H54 (cell line): Measurements from ENCODE around the gene TPI1.
"Not testable (repeated sequence)": the region's sequence is repeated elsewhere in the genome, so short reads cannot be mapped to it uniquely, and the experiment has no call there.

Experiments
- DNase-seq: peaks from one replicate; pipeline ENCODE4 v3.0.0; 2011; ENCODE audit warnings: low spot score, mixed read lengths; ENCODE audit not compliant: insufficient read length
- FAIRE-seq: peaks from 3 replicates; lab custom pipeline; 2011; peaks lifted over from hg19 to GRCh38; lab: Jason Lieb, UNC
- POLR2A ChIP-seq: IDR thresholded peaks from 2 replicates; pipeline ENCODE4 v1.6.1; 2011; ENCODE audit warnings: low read depth, mild to moderate bottlenecking, low read length

TPI1 gene

DNA sequence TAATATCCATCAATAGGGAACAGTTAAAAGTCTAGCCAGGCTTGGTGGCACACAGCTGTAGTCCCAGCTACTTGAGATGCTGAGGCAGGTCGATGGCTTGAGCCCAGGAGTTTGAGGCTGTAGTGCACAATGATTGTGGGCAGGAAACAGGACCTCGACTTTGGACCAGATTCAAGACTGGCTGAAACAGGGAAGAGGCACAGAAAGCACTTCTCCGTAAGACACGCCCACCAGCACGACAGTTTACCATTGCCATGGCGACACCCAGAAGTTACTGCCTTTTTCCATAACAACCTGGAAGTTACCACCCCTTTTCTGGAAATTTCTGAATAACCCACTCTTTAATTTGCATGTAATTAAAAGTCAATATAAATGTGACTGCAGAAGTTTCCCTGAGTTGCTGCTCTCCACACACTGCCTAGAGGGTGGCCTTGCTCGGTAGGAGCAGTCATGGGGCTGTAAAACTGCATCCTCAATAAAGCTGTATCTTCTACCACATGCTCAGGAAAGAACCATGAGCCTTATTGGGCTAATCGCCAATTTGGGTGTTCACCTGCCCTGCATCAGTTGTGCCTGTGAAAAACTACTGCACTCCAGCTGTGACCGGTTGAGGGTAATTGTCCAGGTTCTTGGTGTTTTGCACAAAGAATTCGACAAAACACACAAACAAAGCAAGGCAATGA, 32.6 kb downstream of the TPI1 start:
- no peak for FAIRE-seq
- TF ChIP-seq POLR2A = no peak
- DNase-seq = no peak

DNA sequence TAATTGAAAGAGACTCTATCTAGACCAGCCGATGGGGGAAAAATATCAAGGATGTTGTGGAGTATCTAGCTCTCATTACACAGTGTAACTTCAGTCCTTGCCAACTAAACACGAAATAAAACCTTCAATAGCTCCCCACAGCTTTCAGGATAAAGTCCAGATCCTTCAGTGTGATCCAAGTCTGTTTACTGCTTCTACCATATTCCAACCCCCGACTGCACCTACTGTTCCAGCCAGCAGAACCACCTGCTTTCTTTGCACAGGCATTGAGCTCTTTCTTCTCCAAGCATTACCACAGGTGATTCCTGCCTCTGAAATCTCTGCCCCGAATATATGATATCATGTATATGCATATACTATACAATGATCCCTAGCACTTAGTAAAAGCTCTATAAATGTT, 35.1 kb downstream of the TPI1 start:
- no peak for TF ChIP-seq POLR2A
- FAIRE-seq (no peak), DNase-seq (no peak)

DNA sequence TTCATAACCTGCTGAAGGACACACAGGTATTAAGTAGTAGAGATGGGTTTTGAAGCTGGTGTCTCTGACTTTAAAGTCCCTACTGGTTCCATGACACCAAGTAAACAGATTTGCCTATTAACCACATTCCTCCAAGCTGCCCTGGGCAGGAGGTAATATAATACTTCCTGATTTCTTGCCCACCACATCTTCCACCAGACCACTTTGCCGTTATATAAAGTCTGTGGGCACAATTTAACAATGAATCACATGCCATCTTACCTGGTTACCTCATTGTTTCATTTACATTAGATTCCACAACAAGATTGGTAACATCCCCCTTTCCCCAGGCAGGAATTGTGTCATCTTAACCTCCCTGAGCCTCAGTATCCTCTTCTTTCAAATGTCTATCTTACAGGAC, 36.4 kb downstream of the TPI1 start:
- DNase-seq = no peak
- FAIRE-seq = no peak
- no peak for TF ChIP-seq POLR2A

DNA sequence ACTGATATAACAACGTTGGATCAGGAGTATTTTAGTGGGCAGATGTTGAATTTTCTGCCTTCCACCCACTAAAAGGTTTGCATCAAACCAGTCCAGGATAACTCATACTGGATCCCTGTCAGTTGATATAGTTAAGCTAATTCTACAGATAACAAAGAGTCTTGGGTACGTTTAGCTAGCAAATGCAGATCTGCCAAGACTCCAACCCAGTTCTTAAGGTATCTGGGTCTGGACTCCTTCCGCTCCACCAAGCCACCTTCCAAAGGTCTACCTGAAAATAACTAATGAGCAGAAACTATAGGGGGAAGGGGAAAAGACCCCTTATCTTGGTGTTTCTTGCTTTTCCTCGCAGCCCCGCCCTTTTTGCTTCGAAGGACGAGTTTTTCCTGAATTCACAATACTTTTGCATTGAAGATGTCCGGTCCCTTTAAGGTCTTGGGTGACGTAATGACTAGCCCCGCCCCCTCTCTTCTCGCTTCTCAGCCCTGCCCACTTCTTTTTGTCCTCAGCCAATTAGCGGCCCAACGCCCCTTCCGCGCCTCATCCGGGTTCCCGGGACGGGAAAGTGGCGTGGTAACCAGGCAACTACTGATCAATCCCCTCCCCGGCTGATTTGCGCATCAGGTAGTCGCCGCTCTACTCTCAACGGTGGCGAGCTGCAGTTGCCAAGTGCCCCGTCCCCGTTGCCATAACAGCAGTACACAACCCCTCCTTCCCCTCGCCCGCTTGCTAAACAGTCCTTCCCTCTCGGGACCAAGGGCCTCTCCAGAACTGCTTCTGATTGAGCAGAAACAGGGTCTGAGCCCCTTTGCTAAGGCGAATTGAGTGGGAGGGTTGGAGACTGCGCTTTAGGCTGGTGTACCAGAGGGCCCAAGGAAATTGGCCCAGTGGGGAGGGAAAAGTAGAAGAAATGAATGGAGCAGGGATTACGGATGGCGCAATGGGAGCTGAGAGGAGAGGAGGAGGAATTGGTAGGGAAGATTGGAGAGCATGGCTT, 37.2 kb downstream of the TPI1 start, which contains the start of gene LRRC23:
Gene LRRC23 (plus strand): TSS at position 543 of the 997 bp plus-strand sequence. CDS start 812 bp downstream, outside the sequence.
- FAIRE-seq = peak; percentile 74
- TF ChIP-seq POLR2A = peak; percentile 58
- DNase-seq = peak; percentile 63

DNA sequence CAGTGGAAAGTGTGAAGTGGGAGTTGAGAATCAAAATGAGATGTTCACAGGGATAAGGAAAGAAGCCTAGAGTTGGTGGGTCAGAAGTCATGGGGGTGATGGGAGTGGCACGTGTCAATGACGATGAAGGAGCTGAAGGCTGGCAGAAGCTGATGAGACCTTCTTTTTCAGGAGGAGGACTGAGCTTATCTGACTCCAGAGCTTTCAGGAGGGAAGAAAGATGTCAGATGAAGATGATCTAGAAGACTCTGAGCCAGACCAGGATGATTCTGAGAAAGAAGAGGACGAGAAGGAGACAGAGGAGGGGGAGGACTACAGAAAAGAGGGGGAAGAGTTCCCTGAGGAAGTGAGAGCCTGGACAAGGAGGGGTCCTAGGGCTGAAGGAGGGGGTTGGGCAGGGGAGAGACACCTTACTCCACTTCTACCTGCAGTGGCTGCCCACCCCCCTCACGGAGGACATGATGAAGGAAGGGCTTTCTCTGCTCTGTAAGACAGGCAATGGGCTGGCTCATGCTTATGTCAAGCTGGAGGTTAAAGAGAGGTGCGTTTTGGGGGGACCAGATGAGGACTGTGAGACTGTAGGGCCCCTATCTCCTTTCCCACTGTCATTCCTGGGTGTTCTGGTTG, 38.2 kb downstream of the TPI1 start:
- TF ChIP-seq POLR2A = no peak
- no peak for DNase-seq
- FAIRE-seq = no peak

DNA sequence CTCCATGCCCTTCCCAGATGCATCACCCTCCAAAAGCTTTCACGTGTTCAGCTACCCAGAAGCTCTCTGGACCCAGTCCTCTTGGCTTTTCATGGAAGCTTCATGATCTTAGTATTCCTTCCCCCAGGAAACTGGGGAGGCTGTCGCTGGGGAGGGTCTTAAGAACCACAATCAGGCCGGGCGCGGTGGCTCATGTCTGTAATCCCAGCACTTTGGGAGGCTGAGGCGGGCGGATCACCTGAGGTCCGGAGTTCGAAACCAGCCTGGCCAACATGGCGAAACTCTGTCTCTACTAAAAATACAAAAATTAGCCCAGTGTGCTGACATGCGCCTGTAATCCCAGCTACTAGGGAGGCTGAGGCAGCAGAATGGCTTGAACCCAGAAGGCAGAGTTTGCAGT, 40.8 kb downstream of the TPI1 start:
- not testable (repeated sequence) for FAIRE-seq, DNase-seq

DNA sequence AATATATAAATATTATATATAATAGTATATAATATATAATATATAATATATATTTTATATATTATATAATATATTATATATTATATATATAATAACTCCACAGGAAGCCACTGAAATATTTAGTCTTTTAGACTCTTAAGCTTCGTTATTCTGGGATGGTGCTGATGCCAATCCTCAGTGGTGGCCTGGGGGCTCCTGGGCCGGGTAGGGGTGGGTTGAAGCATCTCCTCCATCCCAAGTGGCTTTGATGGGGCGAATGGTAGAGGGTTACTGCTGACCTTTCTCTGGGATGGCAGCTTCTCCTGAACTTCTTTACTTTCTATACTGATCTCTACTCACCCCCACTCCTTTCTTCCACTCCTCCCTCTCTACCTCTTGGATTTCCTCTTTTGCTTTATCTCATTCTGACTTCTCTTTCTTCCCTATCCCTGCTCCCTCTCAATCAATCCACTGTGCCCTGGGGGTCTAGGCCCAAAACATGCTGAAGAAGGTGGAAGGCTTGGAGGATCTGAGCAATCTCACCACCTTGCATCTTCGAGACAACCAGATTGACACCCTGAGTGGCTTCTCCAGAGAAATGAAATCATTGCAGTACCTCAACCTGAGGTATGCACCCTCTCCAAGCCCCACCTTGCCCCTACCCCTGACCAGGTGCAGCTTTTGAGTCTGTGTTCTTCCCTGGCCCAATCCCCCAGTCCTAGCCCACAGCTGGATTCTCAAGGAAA, 42.3 kb downstream of the TPI1 start:
- no peak for DNase-seq
- TF ChIP-seq POLR2A = no peak
- FAIRE-seq = no peak

DNA sequence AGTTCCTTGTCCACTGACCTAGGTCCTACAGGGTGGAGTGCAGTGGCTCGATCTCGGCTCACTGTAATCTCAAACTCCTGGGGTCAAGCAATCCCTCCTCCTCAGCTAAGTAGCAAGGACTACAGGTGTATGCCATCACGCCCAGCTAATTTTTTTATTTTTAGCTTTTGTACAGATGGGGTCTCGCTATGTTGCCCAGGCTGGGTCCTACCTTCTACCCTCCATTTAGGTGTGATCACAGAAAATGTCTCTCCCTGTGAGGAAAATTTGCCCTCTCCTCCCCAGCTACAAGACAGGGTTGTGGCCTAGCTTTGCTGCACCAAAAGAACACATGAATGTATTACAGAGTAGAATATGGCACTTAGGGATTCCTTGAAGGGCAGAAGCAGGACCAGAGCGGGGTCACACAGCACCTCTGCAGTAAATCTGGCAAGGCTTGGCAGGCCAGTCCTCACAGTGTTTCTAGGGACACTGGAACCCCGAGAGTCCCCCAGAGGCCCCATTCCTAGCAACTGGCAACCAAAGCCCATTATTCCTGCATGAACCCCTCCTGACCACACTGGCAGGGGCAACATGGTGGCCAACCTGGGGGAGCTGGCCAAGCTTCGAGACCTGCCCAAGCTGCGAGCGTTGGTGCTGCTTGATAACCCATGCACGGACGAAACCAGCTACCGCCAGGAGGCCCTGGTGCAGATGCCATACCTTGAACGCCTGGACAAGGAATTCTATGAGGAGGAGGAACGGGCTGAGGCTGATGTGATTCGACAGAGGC, 45.0 kb downstream of the TPI1 start:
- no peak for DNase-seq
- FAIRE-seq = no peak
- no peak for TF ChIP-seq POLR2A

DNA sequence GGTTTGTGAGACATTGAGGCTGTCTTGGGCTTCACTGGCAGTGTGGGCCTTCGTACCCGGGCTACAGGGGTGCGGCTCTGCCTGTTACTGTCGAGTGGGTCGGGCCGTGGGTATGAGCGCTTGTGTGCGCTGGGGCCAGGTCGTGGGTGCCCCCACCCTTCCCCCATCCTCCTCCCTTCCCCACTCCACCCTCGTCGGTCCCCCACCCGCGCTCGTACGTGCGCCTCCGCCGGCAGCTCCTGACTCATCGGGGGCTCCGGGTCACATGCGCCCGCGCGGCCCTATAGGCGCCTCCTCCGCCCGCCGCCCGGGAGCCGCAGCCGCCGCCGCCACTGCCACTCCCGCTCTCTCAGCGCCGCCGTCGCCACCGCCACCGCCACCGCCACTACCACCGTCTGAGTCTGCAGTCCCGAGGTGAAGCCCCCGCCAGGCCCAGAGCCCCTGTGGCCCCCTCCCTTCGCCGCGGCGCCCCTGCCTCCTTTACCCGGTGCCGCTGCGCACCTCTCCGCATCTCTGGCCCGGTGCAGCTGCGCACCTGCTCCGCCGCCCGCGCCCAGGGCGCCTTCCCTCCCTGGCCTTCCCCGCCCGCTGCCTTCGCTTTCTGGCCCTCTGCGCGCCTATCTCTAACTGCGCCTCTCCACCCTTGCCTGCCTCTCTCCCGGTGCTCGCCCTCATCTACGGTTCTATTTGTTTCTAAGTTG, 47.1 kb downstream of the TPI1 start, which contains the start of gene ENO2:
Gene ENO2 (plus strand): TSS at position 335 of the 701 bp plus-strand sequence. CDS start 1,253 bp downstream, outside the sequence.
- DNase-seq (no peak), FAIRE-seq (no peak)
- no peak for TF ChIP-seq POLR2A

DNA sequence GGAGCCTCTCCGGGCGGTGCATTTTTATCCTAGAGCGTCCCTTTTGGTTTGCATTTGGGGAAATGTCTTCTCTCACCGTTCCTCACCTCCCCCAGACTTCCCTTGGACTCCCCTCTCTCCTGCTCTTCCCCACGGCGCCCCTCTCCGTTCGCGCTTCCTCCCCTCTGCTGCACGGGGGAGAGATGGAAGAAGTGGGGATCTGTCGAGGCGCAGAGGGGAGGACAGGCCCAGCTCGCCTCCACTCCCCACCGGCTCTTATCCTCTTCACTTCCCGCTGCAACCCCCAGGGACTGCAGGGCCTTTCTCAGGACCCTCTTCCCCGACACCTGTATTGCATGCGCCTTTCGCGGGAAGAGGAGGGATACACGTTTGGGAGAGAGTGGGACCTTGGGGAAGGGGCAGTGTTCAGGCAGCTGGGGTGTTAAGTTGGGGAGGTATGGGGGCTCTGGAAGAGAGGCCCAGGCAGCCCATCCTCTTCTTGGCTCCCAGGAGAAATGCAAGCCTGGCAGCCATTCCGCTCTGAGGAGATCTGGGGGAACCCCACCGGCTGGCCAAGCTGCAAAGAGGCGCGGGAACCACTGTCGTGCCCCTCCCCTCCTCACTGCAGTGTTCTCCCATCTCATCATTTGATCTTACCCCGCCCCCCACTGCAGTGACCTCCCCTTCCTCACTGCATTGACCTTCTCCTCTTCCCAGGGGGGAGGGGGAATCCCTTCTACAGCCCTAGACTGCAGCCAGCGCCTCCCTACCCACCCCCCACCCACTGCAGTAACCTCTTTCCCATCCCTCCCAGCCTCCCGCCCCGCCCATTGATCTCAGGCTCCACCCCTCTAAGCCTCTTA, 47.8 kb downstream of the TPI1 start:
- DNase-seq (no peak), FAIRE-seq (no peak)
- no peak for TF ChIP-seq POLR2A

DNA sequence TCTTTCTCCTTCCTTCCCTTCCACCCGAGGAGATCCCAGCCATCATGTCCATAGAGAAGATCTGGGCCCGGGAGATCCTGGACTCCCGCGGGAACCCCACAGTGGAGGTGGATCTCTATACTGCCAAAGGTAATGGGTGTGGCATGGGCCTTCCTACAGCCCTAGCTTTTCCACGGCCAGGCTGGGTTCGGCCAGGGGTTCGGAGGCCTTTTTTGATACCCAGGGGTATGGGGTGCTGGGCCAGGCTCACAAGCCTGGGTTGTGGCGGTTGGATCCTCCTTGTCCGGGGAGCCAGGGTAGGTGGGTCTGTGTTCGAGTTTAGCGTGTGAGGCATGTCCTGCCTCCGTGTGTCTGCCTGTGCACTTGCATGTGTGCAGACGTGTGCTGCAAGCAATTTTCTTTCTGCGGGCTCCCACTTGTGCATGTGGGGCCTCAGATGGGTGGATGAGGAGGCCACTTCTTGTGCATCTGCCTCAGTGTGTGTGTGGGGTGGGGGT, 48.5 kb downstream of the TPI1 start:
- no peak for FAIRE-seq
- no peak for TF ChIP-seq POLR2A
- no peak for DNase-seq
